HEK293 (cell line): ENCODE results near the gene AGPAT1.

Experiments
- CTCF ChIA-PET: fragments of 350-600 bp; formaldehyde crosslinking; extraction: SDS; loops from one replicate; lab custom pipeline; 2021; ENCODE audit warnings: antibody characterized with exemption; lab: Yijun Ruan, JAX
- POLR2A ChIA-PET: fragments of 300-600 bp; formaldehyde crosslinking; extraction: SDS; loops from one replicate; lab custom pipeline; 2020; ENCODE audit warnings: antibody characterized with exemption, inconsistent platforms; lab: Yijun Ruan, JAX
- H3K27ac ChIP-seq: fragments of 200-500 bp; sonication (Bioruptor generic); 2 replicates; pipeline ENCODE4 v1.5.1; 2014; ENCODE audit warnings: low read depth, low read length, control low read depth, inconsistent platforms; ENCODE audit errors: extremely low read depth
- H3K36me3 ChIP-seq, 2 experiments: fragments of 200-500 bp in 1 of 2; sonication (Bioruptor generic) in 1 of 2; 1 replicate in 1 of 2; 2 replicates in 1 of 2; pipeline ENCODE4 v1.5.1; 2014 to 2017; ENCODE audit warnings: inconsistent platforms in 2 of 2, low read length in 2 of 2; ENCODE audit not compliant: control insufficient read depth in 2 of 2, insufficient read depth in 1 of 2
- H3K4me1 ChIP-seq: fragments of 200-500 bp; sonication (Bioruptor generic); 2 replicates; pipeline ENCODE4 v1.5.1; 2014; ENCODE audit warnings: mild to moderate bottlenecking, low read length, inconsistent platforms; ENCODE audit not compliant: control insufficient read depth, insufficient read depth
- H3K4me3 ChIP-seq: 2 replicates; pipeline ENCODE4 v1.5.1; 2011; ENCODE audit warnings: low read depth, mild to moderate bottlenecking, control low read depth, low read length, moderate library complexity
- H3K9me3 ChIP-seq: fragments of 200-500 bp; sonication (Bioruptor generic); 2 replicates; pipeline ENCODE4 v1.5.1; 2014; ENCODE audit warnings: low read depth, low read length, inconsistent platforms; ENCODE audit not compliant: control insufficient read depth, insufficient read depth
- BCL11A ChIP-seq: fragments of 450-650 bp; formaldehyde crosslinking; IDR thresholded peaks from 2 replicates; pipeline ENCODE4 v1.5.1; 2016; ENCODE audit warnings: low read depth, missing biosample characterization, missing genetic modification characterization
- EGR2 ChIP-seq: fragments of 450-650 bp; formaldehyde crosslinking; IDR thresholded peaks from 2 replicates; pipeline ENCODE4 v1.5.1; 2016; ENCODE audit warnings: low read depth, missing biosample characterization, missing genetic modification characterization
- ELK4 ChIP-seq: IDR thresholded peaks from 2 replicates; pipeline ENCODE4 v1.6.1; 2011; ENCODE audit warnings: mild to moderate bottlenecking, low read depth, low read length, borderline replicate concordance
- GFI1B ChIP-seq: fragments of 450-650 bp; formaldehyde crosslinking; IDR thresholded peaks from 2 replicates; pipeline ENCODE4 v1.5.1; 2016; ENCODE audit warnings: missing biosample characterization, missing genetic modification characterization
- IKZF3 ChIP-seq: fragments of 450-650 bp; IDR thresholded peaks from 2 replicates; pipeline ENCODE4 v1.5.0; 2018; ENCODE audit warnings: missing biosample characterization, mild to moderate bottlenecking, missing genetic modification characterization, moderate library complexity
- PRDM6 ChIP-seq: fragments of 450-650 bp; formaldehyde crosslinking; IDR thresholded peaks from 2 replicates; pipeline ENCODE4 v1.5.1; 2017; ENCODE audit warnings: missing biosample characterization, missing genetic modification characterization
- REPIN1 ChIP-seq: fragments of 450-650 bp; formaldehyde crosslinking; IDR thresholded peaks from 2 replicates; pipeline ENCODE4 v1.5.1; 2017; ENCODE audit warnings: missing biosample characterization, missing genetic modification characterization, low read depth
- TCF7L2 ChIP-seq: IDR thresholded peaks from 2 replicates; pipeline ENCODE4 v1.6.1; 2011; ENCODE audit warnings: low read depth, mild to moderate bottlenecking, inconsistent platforms, low read length, moderate library complexity, borderline replicate concordance
- ZBTB21 ChIP-seq: fragments of 450-650 bp; formaldehyde crosslinking; IDR thresholded peaks from 2 replicates; pipeline ENCODE4 v1.5.1; 2017; ENCODE audit warnings: missing biosample characterization, missing genetic modification characterization
- ZBTB7A ChIP-seq: fragments of 450-650 bp; formaldehyde crosslinking; IDR thresholded peaks from 2 replicates; pipeline ENCODE4 v1.5.1; 2016; ENCODE audit warnings: low read depth, missing biosample characterization, missing genetic modification characterization
- ZFHX2 ChIP-seq: fragments of 450-650 bp; formaldehyde crosslinking; conservative IDR thresholded peaks from 2 replicates; pipeline ENCODE4 v1.5.1; 2016; ENCODE audit warnings: missing biosample characterization, missing genetic modification characterization
- ZNF10 ChIP-seq: fragments of 450-650 bp; formaldehyde crosslinking; IDR thresholded peaks from 2 replicates; pipeline ENCODE4 v1.5.1; 2017; ENCODE audit warnings: missing biosample characterization, missing genetic modification characterization
- ZNF202 ChIP-seq: fragments of 450-650 bp; formaldehyde crosslinking; IDR thresholded peaks from 2 replicates; pipeline ENCODE4 v1.5.1; 2016; ENCODE audit warnings: missing biosample characterization, missing genetic modification characterization, borderline replicate concordance
- ZNF248 ChIP-seq: fragments of 450-650 bp; formaldehyde crosslinking; IDR thresholded peaks from 2 replicates; pipeline ENCODE4 v1.5.1; 2017; ENCODE audit warnings: missing biosample characterization, missing genetic modification characterization
- ZNF350 ChIP-seq: fragments of 450-650 bp; formaldehyde crosslinking; IDR thresholded peaks from 2 replicates; pipeline ENCODE4 v1.5.0; 2017; ENCODE audit warnings: missing biosample characterization, mild to moderate bottlenecking, missing genetic modification characterization
- ZNF362 ChIP-seq: fragments of 450-650 bp; formaldehyde crosslinking; IDR thresholded peaks from 2 replicates; pipeline ENCODE4 v1.5.1; 2016; ENCODE audit warnings: missing biosample characterization, missing genetic modification characterization
- ZNF37A ChIP-seq: fragments of 450-650 bp; IDR thresholded peaks from 2 replicates; pipeline ENCODE4 v1.5.1; 2018; ENCODE audit warnings: missing biosample characterization, missing genetic modification characterization
- ZNF398 ChIP-seq: fragments of 450-650 bp; formaldehyde crosslinking; IDR thresholded peaks from 2 replicates; pipeline ENCODE4 v1.5.1; 2017; ENCODE audit warnings: missing biosample characterization, missing genetic modification characterization
- ZNF449 ChIP-seq: fragments of 450-650 bp; formaldehyde crosslinking; IDR thresholded peaks from 2 replicates; pipeline ENCODE4 v1.5.1; 2017; ENCODE audit warnings: missing biosample characterization, mild to moderate bottlenecking, missing genetic modification characterization, moderate library complexity
- ZNF501 ChIP-seq: fragments of 450-650 bp; formaldehyde crosslinking; IDR thresholded peaks from 2 replicates; pipeline ENCODE4 v1.5.1; 2016; ENCODE audit warnings: missing biosample characterization, missing genetic modification characterization
- ZNF560 ChIP-seq: fragments of 450-650 bp; formaldehyde crosslinking; IDR thresholded peaks from 2 replicates; pipeline ENCODE4 v1.5.1; 2017; ENCODE audit warnings: missing biosample characterization, missing genetic modification characterization, borderline replicate concordance
- ZNF626 ChIP-seq: fragments of 450-650 bp; sonication (Bioruptor Pico); formaldehyde crosslinking; IDR thresholded peaks from 2 replicates; pipeline ENCODE4 v1.5.1; 2018; ENCODE audit warnings: missing biosample characterization, missing genetic modification characterization, inconsistent platforms
- ZNF658 ChIP-seq: fragments of 450-650 bp; formaldehyde crosslinking; IDR thresholded peaks from 2 replicates; pipeline ENCODE4; 2016; ENCODE audit warnings: missing biosample characterization, missing genetic modification characterization
- ZNF692 ChIP-seq: fragments of 450-650 bp; formaldehyde crosslinking; IDR thresholded peaks from 2 replicates; pipeline ENCODE4 v1.5.1; 2016; ENCODE audit warnings: missing biosample characterization, missing genetic modification characterization
- ZNF768 ChIP-seq: fragments of 450-650 bp; formaldehyde crosslinking; IDR thresholded peaks from 2 replicates; pipeline ENCODE4 v1.5.1; 2018; ENCODE audit warnings: missing biosample characterization, mild to moderate bottlenecking, missing genetic modification characterization
- ZSCAN23 ChIP-seq: fragments of 450-650 bp; formaldehyde crosslinking; IDR thresholded peaks from 2 replicates; pipeline ENCODE4 v1.5.1; 2016; ENCODE audit warnings: missing biosample characterization, missing genetic modification characterization

Gene AGPAT1

GRCh38 chr6:32222333-32223230 lies 46.7 kb upstream of the AGPAT1 start:
- CTCF ChIA-PET, result interaction anchor here (0.9 to 1.1 kb wide), 3 partner anchors 10 to 96 kb away, joined by 3 to 6 read pairs (median 3); no protein-coding TSS in a partner anchor
- Histone ChIP-seq H3K4me1 (no peaks in the 10 kb centered on the region), H3K27ac (no peak overlapping the region), H3K9me3 (no peaks in the 10 kb centered on the region), H3K36me3 (no peaks in the 10 kb centered on the region), H3K4me3 (no peak overlapping the region)
- TF ChIP-seq ZNF768, result no peak
- TF ChIP-seq IKZF3 (tag by site-specific recombination), result no peak
- TF ChIP-seq REPIN1 (tag by site-specific recombination), result no peak
- TF ChIP-seq GFI1B (tag by site-specific recombination), result no peak
- no peak for TF ChIP-seq ZBTB7A (tag by site-specific recombination)
- TF ChIP-seq ZNF658 (tag by site-specific recombination), result no peak
- peak; percentile 44; the same call in 1 of the 2 replicates for TF ChIP-seq ZNF398
- TF ChIP-seq ELK4, result no peak
- no peak for TF ChIP-seq ZNF10
- no peak for TF ChIP-seq ZNF248 (tag by site-specific recombination)
- TF ChIP-seq ZNF501 (tag by site-specific recombination), result no peak
- TF ChIP-seq EGR2, result 0 out of 2 replicates have a peak, but pooled peaks have one; percentile 7
- no peak for TF ChIP-seq ZNF350 (tag by site-specific recombination)
- 0 out of 2 replicates have a peak, but pooled peaks have one; percentile 32 for TF ChIP-seq ZFHX2 (tag by site-specific recombination)
- no peak for TF ChIP-seq ZNF449 (tag by site-specific recombination)
- TF ChIP-seq ZNF202 (tag by site-specific recombination), result no peak
- POLR2A ChIA-PET, result no interaction called here

GRCh38 chr6:32220021-32220420 lies 44.1 kb upstream of the AGPAT1 start:
- H3K36me3 ChIP-seq, result no peaks in the 10 kb centered on the region
- H3K9me3 ChIP-seq, result no peaks in the 10 kb centered on the region
- CTCF ChIA-PET, result interaction anchor here (0.7 kb wide), 1 partner anchor 53 kb away, joined by 3 read pairs; no protein-coding TSS in a partner anchor
- no peak overlapping the region for H3K4me3 ChIP-seq
- POLR2A ChIA-PET, result no interaction called here
- H3K4me1 ChIP-seq, result no peaks in the 10 kb centered on the region
- no peak overlapping the region for H3K27ac ChIP-seq
- no peak for TF ChIP-seq PRDM6
- no peak for TF ChIP-seq ZBTB21 (tag by site-specific recombination)
- TF ChIP-seq BCL11A (tag by site-specific recombination), result no peak
- TF ChIP-seq ZNF37A (tag by site-specific recombination), result no peak
- TF ChIP-seq ZNF560 (tag by site-specific recombination), result no peak
- TF ChIP-seq ZNF362, result no peak
- no peak for TF ChIP-seq TCF7L2
- TF ChIP-seq ZNF692, result no peak
- no peak for TF ChIP-seq ZSCAN23 (tag by site-specific recombination)
- no peak for TF ChIP-seq ZNF626
- TF ChIP-seq ZFHX2 (tag by site-specific recombination), result no peak
